Right lobe of liver (tissue), 6 donors: ENCODE data around the gene POLE. TPM values are rescaled to one million over a fixed set of nuclear protein-coding genes. Genes with fewer than 3 reads are reported as not detected.

Experiments used
- ATAC-seq, 4 donors: fragments of 200-7000 bp; cut with Tn5 transposase; one replicate each; pipeline ENCODE4 v1.9.1; 2020; ENCODE audit warnings: mild to moderate bottlenecking in 4 of 4, moderate library complexity in 4 of 4
- DNase-seq, 3 donors: peaks; one replicate each; pipeline ENCODE4 v3.0.0-alpha.2; 2020
- H3K27ac ChIP-seq, 3 donors: fragments of 200-600 bp; one replicate each; pipeline ENCODE4 v1.8.0; 2022
- H3K27me3 ChIP-seq, 2 donors: fragments of 200-600 bp; one replicate each; pipeline ENCODE4 v1.8.0; 2022
- H3K36me3 ChIP-seq, 4 donors: fragments of 200-600 bp; sonication (generic) in 1 of 4; one replicate each; pipeline versions ENCODE4 v1.5.1 to v1.8.0; 2017 to 2022; ENCODE audit warnings: control low read depth in 1 of 4
- H3K4me1 ChIP-seq, 4 donors: fragments of 200-600 bp; sonication (generic) in 1 of 4; one replicate each; pipeline versions ENCODE4 v1.5.1 to v1.8.0; 2017 to 2022; ENCODE audit warnings: control low read depth in 1 of 4
- H3K4me3 ChIP-seq, 3 donors: fragments of 200-600 bp; one replicate each; pipeline ENCODE4 v1.8.0; 2022
- H3K9me3 ChIP-seq, 4 donors: fragments of 200-600 bp; sonication (generic) in 1 of 4; one replicate each; pipeline versions ENCODE4 v1.5.1 to v1.8.0; 2017 to 2022; ENCODE audit warnings: control low read depth in 1 of 4
- CTCF ChIP-seq, 4 donors: fragments of 200-600 bp in 3 of 4; fragments of 450-650 bp in 1 of 4; IDR thresholded peaks; one replicate each; pipeline versions ENCODE4 v1.5.1 to v1.8.0; 2016 to 2022; ENCODE audit warnings: antibody characterized with exemption in 4 of 4, mild to moderate bottlenecking in 2 of 4
- POLR2A ChIP-seq: fragments of 450-650 bp; IDR thresholded peaks from one replicate; pipeline ENCODE4 v1.6.1; 2017; ENCODE audit warnings: antibody characterized with exemption, mild to moderate bottlenecking
- WGBS: methylation state at CpG from one replicate; pipeline ENCODE4 v1.1.6; 2018; ENCODE audit warnings: low coverage, low lambda C conversion rate; ENCODE audit not compliant: insufficient coverage; ENCODE audit errors: missing lambda C conversion rate; 5-methylcytosine and 5-hydroxymethylcytosine counted together
- intact Hi-C, 2 donors: fragments of 100-400 bp; cut with DNase I; formaldehyde crosslinking; loops; one replicate each; pipeline versions ENCODE4 v1.11.2 to v1.14.1; 2022
- total RNA-seq, 6 experiments: library from RNA; depleted of rRNA in 2 of 6; stranded (reverse); fragments of >200 nt in 2 of 6; fragmentation: NEBNext Ultra II Directional in 3 of 6; extraction: Animal tissue kit (Norgen Biotek cat#: 25700) in 3 of 6; gene quantifications; one replicate each; pipeline versions ENCODE4 v1.1.0 to v1.2.4, GENCODE V29; 2016 to 2023
- donor health status: DM: no; HTN: yes; CAD: no.
- donor health status: DM: no; HTN: no; CAD: no.
- donor health status: DM: no; HTN: no; CAD: no.
- donor health status: DM: no; HTN: yes; CAD: no.
- donor health status: DM: no; HTN: yes; CAD: no.

POLE gene
- total RNA-seq, 6 experiments from 2014 or later, result 13.6 to 34.0 (median 22.7) TPM

GRCh38 chr12:132617822-132618682, 69.1 kb downstream of the POLE start:
- no peak for TF ChIP-seq CTCF (IDR thresholded peaks at IDR 0.05)
- TF ChIP-seq POLR2A, result no peak
- Histone ChIP-seq H3K36me3 (no peaks in the 10 kb centered on the region), H3K27me3 (peaks cover 0 to 13% of the 10 kb centered on the region in 2 donors), H3K4me1 (peaks cover 0 to 4% (median 0%) of the 10 kb centered on the region in 4 donors), H3K9me3 (no peaks in the 10 kb centered on the region), H3K27ac (no peak overlapping the region), H3K4me3 (no peak overlapping the region)
- ATAC-seq (no peak), DNase-seq (no peak)
- 25% methylated on average over 16 of the region's 51 CpGs for WGBS
- intact Hi-C loops, result no loop called here

- Histone ChIP-seq H3K27ac (no peak overlapping the region), H3K4me3 (no peak overlapping the region), H3K4me1 (peaks cover 0 to 4% (median 0%) of the 10 kb centered on the region in 4 donors), H3K27me3 (peaks cover 0 to 13% of the 10 kb centered on the region in 2 donors), H3K9me3 (no peaks in the 10 kb centered on the region), H3K36me3 (no peaks in the 10 kb centered on the region)
- no peak for DNase-seq
- TF ChIP-seq CTCF (IDR thresholded peaks at IDR 0.05), result no peak
- TF ChIP-seq POLR2A, result no peak
- intact Hi-C loops, result no loop called here
- ATAC-seq, result no peak
- 56% methylated on average over 1 of the region's 4 CpGs for WGBS
Observed at GRCh38 chr12:132617135-132617701, 69.9 kb downstream of the POLE start.

DNA sequence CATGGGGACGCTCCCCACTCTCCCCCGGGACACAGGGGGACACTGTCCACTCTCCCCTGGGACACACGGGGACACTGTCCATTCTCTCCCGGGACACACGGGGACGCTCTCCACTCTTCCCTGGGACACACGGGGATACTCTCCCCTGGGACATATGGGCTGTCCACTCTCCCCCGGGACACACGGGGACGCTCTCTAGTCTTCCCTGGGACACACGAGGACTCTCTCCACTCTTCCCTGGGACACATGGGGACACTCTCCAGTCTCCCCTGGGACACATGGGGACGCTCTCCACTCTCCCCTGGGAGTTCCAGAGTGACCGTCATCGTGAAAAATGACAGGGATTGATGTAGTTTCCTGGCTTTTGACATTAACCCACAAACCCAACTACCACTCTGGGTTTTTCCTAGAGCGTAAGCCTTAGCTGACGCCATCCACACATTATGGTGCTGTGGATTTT, 71.5 kb downstream of the POLE start:
- H3K9me3 ChIP-seq, result no peaks in the 10 kb centered on the region
- TF ChIP-seq POLR2A (no peak), CTCF (IDR thresholded peaks at IDR 0.05) (no peak)
- H3K27me3 ChIP-seq, result peaks cover 0 to 13% of the 10 kb centered on the region in 2 donors
- no peaks in the 10 kb centered on the region for H3K36me3 ChIP-seq
- DNase-seq, result no peak
- no peak overlapping the region for H3K4me3 ChIP-seq
- whole genome bisulfite sequencing, result 68% methylated on average over 6 of the region's 16 CpGs
- peaks cover 0 to 4% (median 0%) of the 10 kb centered on the region in 4 donors for H3K4me1 ChIP-seq
- no peak overlapping the region for H3K27ac ChIP-seq
- ATAC-seq, result no peak
- intact Hi-C loops, result no loop called here

DNA sequence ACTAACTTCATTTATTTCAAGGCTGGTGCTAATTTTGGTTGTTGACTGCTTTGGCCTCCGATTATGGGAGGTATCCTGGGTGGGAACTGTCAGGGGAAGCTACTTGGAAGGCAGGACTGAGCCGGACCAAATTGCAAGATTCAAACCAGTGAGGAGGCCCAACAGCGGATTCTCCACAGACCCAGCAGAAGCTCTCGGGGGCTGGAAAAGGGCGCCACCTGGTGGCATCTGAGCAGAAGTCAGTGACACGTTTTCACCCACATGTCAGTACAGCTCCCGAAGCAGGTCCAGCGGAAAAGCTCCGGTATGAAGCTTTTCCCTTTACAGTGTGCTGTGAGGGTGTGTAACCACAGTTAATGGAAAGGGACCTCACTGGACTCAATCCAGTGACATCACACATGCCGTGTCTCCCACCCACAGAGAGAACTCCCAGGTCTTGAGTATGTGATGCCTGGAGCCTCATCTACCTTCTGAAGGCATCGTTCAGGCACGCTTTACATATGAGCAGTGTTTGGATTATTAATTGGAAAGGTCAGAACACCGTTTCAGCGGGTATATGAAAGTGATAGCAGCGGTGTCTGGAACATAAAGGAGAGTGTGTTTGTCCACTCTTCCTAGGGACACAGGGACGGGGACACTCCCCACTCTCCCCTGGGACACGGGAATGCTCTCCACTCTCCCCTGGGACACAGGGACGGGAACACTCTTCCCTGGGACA, 72.1 kb downstream of the POLE start:
- Histone ChIP-seq H3K27me3 (peaks cover 0 to 13% of the 10 kb centered on the region in 2 donors), H3K4me3 (no peak overlapping the region), H3K27ac (peak overlapping the region in 1 of 3 donors; percentile 5), H3K9me3 (no peaks in the 10 kb centered on the region), H3K4me1 (peaks cover 0 to 4% (median 0%) of the 10 kb centered on the region in 4 donors), H3K36me3 (no peaks in the 10 kb centered on the region)
- TF ChIP-seq POLR2A (no peak), CTCF (IDR thresholded peaks at IDR 0.05) (peak; percentile 84 to 92 (median 90))
- WGBS, result 22% methylated on average over 9 of the region's 18 CpGs
- DNase-seq (peak; percentile 82 to 87 (median 87)), ATAC-seq (peak; percentile 94 to 99 (median 96))
- intact Hi-C loops, result no loop called here
